HG03196 (cell line): ENCODE measurements around the gene MAP4K4.

Experiments
- ATAC-seq: cut with Tn5 transposase; IDR thresholded peaks from one replicate; pipeline ENCODE4 v1.9.1; 2021; ENCODE audit not compliant: unreplicated experiment

MAP4K4 gene

DNA sequence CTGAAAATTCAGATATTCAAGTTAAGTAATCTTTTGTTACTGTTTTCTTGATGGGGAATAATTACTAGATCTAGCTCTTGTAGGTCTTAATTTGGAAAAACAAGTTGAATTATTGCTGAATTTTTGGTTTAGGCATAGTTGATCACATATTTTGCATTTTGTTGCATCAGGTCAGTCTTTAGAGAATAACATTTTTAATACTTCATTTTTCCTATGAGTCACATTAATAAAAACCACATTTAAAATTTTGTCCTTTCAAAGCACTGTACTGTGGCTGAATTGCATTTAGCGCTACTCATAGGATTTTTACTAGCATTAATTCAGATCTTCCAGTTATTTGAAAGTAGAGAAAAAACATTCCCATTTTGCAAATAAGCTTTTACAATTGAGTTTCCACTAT is 23.2 kb downstream of the MAP4K4 start:
- ATAC-seq: no peak

DNA sequence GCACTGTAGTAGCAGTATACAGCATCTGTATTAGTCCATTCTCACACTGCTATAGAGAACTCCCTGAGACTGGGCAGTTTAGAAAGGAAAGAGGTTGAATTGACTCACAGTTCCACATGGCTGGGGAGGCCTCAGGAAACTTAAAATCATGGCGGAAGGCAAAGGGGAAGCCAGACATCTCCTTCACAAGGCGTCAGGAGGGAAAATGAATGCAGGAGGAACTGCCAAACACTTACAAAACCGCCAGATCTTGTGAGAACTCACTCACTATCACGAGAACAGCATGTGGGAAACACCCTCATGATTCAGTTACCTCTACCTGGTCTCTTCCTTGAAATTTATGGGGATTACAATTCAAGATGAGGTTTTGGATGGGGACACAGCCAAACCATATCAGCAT is 25.4 kb downstream of the MAP4K4 start:
- ATAC-seq: no peak

DNA sequence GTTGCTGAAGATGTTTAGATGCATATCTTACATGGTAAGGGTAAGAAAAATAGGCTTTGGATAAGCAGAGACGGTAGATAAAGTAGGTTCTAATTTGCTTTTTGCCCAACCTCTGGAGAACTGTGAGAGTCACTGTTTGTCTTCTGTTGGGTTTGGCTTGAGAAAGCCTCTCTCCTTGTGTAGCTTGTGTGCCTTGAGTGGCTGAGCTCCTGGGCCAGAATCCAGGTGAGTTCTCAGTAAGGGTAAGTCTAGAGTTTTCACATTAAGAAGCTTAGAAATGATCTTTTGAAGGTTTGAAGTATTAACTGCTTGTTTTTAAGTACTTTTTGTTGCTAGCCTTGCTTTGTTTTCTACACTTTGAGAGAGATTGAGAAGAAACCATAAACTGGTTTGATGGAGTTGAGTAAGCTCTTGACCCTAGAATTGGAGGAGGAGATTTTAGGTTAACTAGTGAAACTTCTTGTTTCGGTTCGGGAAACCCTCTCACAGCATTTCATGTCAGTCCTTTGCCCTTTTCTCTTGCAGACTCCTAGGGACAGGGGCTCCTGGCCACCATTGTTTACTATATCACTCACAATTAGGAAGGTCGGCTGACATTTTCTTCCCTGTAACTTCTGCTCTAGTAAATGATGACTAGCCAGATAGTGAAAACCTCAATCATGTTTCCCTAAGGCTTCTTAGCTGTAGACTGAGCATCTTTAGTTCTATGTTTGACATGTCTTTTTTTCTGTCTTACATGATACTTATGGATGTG is 26.0 kb downstream of the MAP4K4 start:
- ATAC-seq: no peak

DNA sequence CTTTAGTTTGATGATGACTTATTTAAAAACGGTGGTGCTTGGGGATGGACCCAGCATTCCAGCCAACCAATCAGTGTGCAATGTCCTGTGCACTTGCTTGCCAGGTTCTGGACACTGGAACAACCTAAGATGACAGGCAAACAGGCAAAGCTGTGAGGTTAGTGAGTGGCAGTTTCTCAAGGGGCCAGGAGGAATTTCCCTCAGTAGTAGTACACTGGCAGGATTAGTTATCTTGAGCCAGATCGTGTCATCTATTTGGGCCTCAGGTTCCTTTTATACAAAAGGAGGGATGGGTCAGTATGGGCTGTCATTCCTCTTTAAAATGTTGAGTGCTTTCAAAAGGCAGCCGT is 26.6 kb downstream of the MAP4K4 start:
- no peak for ATAC-seq

DNA sequence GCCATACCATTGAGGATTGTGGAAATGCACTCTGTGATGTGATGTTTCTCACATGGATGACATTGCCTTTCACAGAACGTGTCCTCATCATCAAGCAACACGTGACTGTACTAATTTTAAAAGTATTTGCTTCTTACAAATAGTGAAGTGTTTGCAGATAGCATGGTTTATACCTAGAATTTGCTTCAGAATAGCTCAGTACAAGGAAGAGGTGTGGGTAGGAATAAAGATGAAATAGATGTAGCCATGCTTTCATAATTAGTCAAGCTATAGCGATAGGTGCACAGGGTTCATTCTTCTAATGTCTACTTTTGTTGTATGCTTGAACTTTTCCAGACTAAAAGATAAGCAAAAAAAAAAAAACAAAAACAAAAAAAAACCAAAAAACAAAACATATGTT is 27.5 kb downstream of the MAP4K4 start:
- ATAC-seq: no peak

DNA sequence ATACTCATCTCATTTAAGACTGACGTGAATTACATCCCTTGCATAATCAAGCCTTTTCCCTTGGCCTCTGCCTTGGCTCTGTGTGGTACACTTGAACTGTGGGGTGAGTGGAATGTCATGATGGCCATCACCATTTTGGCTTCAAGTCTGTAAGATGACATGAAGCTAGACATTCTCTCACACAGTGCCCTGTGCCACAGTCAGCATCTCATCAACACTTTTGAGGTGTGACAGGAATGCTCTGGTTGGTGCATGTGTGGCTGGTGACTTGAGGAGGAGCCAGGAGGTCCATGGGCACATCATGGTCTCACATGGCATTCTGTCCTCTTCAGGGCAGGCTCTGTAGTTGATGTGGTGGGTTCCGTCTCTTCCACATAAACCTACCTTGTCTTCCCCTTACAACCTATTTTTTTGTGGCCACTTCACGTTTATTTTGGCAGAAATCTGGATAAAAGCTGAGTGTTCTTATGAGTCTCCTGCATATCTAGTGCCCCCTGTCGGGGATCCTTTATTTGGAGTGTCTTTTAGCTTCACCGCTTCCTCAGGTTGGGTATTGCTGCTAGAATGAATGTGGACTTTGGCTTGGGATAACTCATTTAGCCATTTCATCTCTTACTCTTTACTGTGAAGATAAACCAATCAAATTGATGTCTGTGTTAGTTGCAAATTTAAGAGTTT is 28.1 kb downstream of the MAP4K4 start:
- ATAC-seq: no peak

DNA sequence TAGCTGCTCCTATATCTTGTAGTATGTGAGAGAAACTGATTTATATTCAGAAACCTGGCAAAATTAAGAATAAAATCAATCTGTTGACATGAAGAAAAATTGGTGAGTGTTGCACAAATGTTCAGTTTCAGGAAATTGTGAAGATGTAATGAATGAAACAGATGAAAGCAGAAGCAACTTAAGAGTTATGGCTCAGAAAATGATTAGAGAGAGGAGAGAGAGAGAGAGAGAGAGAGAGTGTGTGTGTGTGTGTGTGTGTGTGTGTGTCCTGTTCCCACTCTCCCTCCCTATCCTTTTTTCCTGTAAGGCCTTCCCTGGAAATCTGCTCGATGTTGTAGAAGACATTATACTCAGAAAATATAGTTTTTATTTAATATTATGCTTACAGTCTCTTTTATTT is 31.4 kb downstream of the MAP4K4 start:
- no peak for ATAC-seq

DNA sequence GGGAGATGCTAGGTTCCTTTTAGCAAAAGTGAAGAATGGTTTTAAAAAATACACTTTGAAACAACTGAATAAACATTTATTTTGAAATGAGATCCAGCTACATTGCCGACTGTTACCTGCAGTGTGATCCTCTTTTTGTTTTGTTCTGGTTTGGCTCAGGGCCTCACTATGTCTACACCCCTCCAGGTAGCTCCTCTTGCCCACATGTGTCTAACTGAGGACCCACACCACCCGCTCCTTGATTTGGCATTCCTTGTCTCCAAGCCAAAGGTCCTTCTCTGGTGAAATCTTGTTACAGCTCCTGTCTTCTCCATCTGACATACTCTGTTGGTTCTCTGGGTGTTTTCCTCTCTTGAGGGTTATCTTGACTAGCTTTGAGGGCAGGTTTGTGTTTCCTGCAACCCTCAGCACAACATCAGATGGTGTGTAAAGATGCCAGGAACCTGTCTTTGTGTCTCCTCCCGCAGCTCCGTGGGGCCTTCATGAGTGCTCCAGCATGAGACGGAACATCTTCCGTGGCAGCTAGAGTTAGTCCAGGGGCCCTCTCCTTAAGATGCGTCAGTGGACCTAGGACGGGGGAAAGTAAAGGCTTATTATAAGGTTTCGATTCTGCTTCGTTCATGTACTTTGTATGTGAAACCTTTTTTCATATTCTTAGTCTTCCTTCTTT is 32.1 kb downstream of the MAP4K4 start:
- no peak for ATAC-seq

DNA sequence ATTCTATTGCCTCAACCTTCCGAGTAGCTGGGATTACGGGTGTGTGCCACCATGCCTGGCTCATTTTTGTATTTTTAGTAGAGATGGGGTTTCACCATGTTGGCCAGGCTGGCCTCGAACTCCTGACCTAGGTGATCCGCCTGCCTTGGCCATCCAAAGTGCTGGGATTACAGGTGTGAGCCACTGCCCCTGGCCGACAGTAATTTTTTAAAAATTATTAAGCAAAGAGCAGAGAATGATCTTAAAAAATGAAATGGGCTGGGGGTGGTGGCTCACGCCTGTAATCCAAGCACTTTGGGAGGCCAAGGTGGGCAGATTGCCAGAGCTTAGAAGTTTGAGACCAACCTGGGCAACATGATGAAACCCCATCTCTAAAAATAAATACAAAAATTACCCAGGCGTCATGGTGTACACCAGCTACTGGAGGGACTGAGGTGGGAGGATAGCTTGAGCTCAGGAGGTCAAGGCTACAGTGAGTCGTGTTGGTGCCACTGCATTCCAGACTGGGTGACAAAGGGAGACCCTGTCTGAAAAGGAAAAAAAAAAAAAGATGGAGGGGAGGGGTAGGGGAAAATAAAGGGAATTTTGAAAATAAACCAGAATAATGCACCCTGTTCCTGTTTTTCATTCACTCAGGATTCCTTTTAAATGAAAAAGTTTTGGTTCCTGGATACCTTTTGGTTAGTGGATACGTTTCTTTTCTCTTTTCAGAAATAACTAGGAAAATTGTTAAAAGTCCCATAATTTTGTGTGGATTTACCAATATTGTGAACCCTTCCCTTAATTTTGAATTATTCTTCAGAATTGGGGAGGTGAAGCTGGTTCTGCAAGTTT is 33.9 kb downstream of the MAP4K4 start:
- ATAC-seq: no peak

DNA sequence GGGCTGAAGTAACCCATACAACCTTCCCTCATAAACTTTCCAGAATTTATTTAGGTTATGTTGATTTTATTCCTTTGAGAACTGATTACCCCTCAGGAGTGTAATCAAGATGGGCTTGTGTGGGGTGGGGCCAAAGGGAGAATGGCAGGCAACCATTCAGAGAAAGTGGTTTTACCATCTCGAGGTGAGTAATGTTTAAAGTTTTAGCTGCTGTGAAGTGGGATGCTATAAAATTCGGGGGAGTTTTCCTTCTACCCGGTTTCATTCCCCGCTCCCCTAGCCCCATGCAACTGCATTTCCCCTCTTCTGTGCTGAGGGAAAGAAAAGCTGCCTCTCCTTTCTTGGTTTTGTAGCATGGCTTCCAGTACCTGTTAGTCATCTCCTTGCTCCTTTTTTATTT is 34.7 kb downstream of the MAP4K4 start:
- ATAC-seq: no peak

DNA sequence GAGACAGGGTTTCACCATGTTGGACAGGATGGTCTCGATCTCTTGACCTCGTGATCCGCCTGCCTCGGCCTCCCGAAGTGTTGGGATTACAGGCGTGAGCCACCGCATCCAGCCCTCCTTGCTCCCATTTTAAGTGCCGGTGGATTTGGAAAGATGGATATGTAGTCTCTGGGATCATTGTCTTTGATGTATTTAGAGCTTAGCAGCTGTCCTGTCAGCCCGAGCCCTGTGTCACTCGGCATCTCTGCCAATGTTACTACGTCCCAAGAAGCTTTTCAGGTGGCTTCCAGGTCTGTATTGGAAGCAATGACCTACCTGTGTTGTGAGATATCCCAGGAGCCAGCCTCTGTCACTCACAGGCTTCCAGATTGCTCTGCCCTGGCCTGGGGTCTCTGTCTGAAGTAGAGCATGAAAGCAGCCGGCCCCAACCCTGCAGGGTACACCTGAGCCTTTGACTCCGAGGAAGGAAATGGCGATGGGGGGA is 35.3 kb downstream of the MAP4K4 start:
- ATAC-seq: no peak

DNA sequence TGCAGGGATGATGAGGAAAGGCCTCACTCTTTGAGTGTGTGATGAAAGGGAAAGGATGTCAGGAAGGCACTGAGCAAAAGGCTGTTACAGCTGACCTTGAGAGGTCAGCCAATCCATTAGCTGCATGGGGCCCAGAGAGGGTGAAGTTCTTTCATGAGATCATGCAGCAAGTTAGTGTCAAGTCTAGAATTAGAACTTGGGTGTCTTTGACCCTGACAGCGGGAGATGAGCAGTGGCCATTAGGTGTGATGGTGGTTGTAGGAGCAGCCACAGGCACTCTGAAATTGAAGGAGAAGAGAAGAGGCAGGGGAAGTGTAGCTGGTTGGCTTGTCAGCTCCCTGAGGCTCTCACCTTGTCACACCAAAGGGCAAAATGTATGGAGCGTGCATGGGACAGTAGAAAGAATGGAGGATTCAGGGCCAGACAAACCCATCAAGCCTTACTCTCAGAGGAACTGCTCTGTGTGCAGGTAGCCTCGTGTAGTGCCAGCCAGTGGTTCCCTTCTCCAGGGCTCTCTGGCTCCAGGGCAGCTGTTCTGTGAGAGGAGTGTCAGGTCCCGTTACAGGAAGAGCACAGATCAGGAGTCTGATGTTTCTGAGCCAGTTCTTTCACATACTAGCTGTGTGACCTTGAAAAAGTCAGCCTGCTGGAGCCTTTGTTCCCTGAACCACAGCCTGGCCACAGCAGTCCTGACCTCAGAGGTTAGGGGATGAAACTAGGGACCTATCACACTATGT is 35.9 kb downstream of the MAP4K4 start:
- no peak for ATAC-seq

DNA sequence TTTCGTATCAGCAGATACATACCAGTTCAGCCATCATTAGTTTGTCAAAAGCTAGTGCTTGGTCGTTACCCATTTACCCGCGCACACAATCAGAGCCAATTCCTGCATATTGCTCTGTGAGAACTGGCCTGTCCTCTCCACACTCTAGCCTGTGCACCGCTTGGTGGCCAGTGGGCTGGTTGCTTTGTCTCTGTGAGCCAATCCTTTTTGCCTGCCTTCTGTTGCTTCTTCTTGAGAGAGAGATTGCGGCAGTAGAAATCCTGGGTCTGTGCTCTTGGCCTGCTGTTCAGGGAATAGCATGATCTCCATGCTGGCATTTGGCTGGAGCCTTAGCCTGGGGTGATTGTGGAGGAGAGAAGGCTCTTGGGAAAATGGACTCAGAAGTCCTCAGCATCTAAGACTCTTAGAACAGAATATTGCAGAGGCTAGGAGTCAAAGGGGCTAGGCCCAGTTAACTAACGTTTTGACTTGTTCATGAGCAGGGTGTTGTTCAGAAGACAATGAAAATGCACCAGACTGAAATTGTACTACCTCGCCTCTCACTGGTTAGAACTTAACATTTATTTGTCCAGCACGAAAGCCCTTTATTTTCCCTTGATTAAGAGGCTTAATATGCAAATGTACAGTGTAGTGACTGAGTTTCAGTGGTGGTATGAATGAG is 37.1 kb downstream of the MAP4K4 start:
- no peak for ATAC-seq

DNA sequence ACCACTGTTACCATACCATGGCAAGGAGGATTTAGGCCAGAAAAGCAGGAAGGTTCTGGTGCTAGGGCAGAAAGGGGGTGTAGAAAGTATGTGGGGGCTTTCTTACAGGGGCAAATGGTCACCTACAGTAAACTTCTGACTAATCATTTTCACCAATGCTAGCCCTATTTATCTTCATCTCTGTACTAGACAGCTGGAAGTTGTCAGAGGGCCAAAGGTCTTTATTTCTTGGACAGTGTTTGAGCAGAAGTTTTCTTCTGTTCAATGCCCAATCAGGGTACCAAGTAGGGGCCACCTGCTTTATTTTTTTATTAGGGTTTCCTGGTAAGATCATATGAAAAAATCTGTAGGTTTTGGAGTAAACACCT is 37.6 kb downstream of the MAP4K4 start:
- no peak for ATAC-seq

DNA sequence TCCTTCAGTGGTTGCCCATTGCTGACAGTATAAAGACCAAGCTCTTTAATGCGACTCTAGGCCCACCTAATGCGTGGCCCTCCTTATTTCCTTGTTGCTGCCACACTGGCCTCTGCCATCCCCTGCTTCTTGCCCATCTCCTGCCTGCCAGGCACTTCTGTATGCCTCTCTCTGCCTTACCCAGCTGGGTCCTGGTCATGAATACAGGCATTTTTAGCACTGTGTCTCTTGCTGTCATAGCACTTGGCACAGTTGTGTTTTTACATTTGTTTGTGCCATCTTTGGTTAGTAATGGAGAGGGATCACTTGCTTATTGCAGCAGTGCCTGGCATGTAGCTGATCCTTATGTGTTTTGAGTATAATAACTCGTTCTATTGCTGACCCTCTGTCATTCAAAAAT is 38.7 kb downstream of the MAP4K4 start:
- ATAC-seq: no peak

DNA sequence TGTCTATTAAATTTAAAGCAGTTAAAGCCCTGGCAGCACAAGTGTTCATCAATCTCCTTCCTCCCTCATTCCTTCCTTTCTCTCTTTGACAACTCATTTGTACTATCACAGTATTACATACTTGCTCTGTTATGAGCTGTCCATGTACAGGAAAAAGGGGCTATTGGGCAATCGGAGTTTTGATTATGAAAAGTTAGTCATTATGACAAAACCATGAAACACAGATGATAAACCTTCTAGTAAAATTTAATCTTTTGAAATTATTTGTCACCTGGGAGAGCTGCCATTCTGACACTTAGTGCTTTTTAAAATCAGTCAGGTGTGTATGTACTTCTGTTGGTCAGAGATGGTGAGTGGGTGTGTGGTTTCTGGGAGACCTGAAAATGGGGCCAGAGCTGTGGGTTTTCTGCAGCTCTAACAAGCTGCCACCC is 39.4 kb downstream of the MAP4K4 start:
- no peak for ATAC-seq

DNA sequence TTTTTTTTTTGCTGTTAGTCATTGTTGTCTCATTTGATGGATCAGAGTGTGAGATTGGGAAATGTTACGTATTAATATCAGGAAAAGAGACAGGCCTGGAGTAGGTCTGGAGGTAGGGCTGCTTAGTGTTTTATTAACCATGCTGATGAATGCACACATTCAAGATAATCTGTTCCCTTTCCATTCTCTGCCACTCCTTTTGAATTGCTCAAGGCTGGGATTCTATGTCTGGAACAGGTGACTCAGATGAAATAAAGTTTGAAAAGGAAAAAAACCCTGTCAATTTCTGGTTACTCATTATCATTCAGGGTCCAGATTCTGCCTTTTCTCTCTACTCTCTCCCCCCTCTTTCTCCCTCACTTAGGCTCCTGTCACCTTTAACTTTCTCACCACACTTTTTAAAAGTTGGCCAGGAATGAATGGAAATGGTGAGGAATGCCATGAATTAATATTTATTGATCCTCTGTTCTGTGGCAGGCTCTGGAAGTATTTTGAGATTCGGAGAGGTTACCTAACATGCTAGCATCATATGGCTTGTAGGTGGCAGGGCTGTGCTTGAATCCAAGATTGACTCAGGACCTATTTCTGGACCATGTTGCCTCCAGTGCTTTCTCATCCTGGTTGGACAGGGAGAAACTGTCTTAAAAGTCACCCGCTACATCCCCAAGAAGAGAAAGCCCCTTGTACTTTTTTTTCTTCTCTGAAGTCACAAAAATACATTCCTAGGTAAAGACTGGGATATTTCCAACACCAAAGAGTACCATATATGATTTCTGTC is 40.2 kb downstream of the MAP4K4 start:
- ATAC-seq: no peak

DNA sequence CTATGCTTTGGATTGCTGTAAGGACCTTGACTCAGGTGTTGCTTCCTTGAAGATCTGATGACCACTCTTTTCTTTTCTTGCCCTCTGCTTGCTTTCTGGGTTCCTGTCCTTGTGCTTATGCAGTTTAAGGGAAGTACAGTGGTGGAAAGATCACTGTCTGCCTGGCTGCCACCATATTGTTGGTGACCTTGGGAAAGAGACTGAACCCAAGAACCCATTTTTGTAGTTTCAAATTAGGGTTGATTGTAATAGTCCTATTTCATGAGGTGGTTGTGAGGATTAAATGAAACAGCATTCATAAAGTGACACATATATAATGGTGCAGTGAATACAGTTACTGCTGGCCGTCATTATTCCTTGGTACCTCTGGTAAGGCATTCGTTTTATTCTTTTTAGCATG is 41.1 kb downstream of the MAP4K4 start:
- ATAC-seq: no peak

DNA sequence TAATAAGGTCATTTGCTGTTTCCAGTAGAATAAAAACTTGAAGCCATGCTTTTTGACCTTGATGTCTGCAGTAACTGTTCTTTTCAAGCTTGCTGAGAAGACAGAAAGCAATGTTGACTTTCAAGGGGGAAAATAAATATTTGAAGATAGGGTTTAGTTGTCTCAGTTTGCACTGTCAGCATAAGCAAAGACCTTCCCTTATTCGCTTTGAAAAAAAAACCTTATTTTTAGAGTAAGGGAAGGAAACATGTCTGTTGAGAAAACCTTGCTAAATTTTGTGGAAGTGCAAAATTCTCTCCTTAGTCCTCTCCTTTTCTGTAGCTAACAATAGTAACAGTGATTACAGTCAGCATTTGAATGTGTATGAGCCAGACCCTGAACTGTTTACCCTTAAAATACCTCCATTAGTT is 43.1 kb downstream of the MAP4K4 start:
- no peak for ATAC-seq
